ENCODE measurements around the gene PRDM11. TPM values are rescaled to one million over a fixed set of nuclear protein-coding genes. Genes with fewer than 3 reads are reported as not detected.

Gene PRDM11
- total and polyA plus RNA-seq, 2 of the 4 experiments (the other 2 are of a cell fraction), result 2.2 to 2.7 TPM

DNA sequence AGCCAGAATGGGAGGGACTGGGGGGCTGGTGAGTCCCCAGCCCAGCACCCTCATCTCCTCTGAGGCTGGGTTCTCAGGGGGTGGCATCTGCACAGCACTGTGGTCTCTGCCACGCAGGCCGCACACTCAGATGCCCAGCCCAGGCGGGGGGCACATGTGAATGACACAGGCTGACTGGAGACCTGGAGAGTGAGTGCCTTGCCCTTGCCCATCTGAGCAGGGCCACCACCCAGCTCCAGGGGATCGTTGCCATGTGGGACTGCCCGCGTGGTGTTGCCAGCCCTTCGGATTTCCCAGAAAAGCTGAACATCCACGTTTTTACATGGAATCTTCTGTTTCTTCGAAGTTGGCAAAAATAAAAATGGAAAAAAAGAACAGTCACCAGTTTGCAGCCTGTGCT, 18.9 kb downstream of the PRDM11 start:
- Histone ChIP-seq H2AK9ac (replicated peaks; ENCODE audit: low read depth, low read length, poor library complexity) (no peak overlapping the region), H3K14ac (replicated peaks; ENCODE audit: low read depth, low read length) (no peak overlapping the region), H3K18ac (ENCODE audit: low read depth, low read length) (no peak overlapping the region), H3K4me2 (ENCODE audit: low read depth, low read length) (no peak overlapping the region), H3K9me1 (ENCODE audit: insufficient read depth, low read length) (no peaks in the 10 kb centered on the region; the same call in 1 of the 2 replicates), H3K27ac (ENCODE audit: insufficient read depth, low read length) (no peak overlapping the region), H3K27me3 (ENCODE audit: control insufficient read depth, insufficient read depth, low read length) (no peaks in the 10 kb centered on the region), H3K4me3 (ENCODE audit: insufficient read depth, low read depth, low read length) (no peak overlapping the region), H3K9me3 (ENCODE audit: control insufficient read depth, insufficient read depth, low read length) (no peaks in the 10 kb centered on the region), H2BK20ac (ENCODE audit: low read depth, low read length) (no peak overlapping the region), H3K4me1 (ENCODE audit: control insufficient read depth, insufficient read depth, low read length) (no peaks in the 10 kb centered on the region), H3K9ac (ENCODE audit: low read depth, low read length) (no peak overlapping the region), H2BK15ac (ENCODE audit: low read depth, low read length) (no peak overlapping the region), H3K36me3 (ENCODE audit: control insufficient read depth, insufficient read depth, low read length) (no peaks in the 10 kb centered on the region), H4K20me1 (ENCODE audit: insufficient read depth, low read length) (peaks cover 14% of the 10 kb centered on the region; the same call in 1 of the 2 replicates), H2AFZ (replicated peaks; ENCODE audit: low read length, poor library complexity) (no peak overlapping the region), H3K79me1 (ENCODE audit: low read depth in 1 of 2, low read length in 2 of 2) (no peaks in the 10 kb centered on the region; a peak in 1 of 4 replicates), H2AK5ac (ENCODE audit: low read depth, low read length) (no peak overlapping the region), H4K91ac (ENCODE audit: insufficient read depth, low read depth, low read length) (no peak overlapping the region), H2BK120ac (ENCODE audit: low read depth, low read length) (no peak overlapping the region), H4K5ac (ENCODE audit: low read depth, low read length) (no peak overlapping the region), H4K8ac (ENCODE audit: low read depth in 2 of 2, low read length in 2 of 2) (no peak overlapping the region), H3K23ac (ENCODE audit: low read depth, low read length) (no peak overlapping the region), H3K56ac (ENCODE audit: extremely low read depth, insufficient read depth, low read length) (no peak overlapping the region), H2BK5ac (ENCODE audit: low read depth, low read length, poor library complexity, severe bottlenecking) (no peak overlapping the region), H3K4ac (ENCODE audit: low read depth, low read length) (no peak overlapping the region)
- 100% methylated on average over 3 of the region's 9 CpGs; no CpG with 5 or more reads in 1 of the 2 experiments for WGBS, 2 experiments (ENCODE audit: extremely low coverage in 2 of 2, insufficient read length in 1 of 2)
- no peak for DNase-seq
- intact Hi-C loops (cut with micrococcal nuclease) (no loop called here), dilution Hi-C loops (cut with HindIII; ENCODE audit: low sequenced_read_pairs, unreplicated experiment) (no loop called here), in situ Hi-C loops (cut with MboI; ENCODE audit: low sequenced_read_pairs) (no loop called here)
- BruUV-seq (replicated peaks), result no TSS peak
- ChIA-PET CTCF (interaction anchor here (0.6 kb wide), 1 partner anchor 73 kb away, joined by 3 read pairs; no protein-coding TSS in a partner anchor), POLR2A (ENCODE audit: unreplicated experiment) (no interaction called here)
- ATAC-seq (ENCODE audit: low read depth), result no peak
- TF ChIP-seq FOS (IDR thresholded peaks at IDR 0.05; ENCODE audit: low read depth, low read length), result no peak
- TF ChIP-seq, protein P1, sequence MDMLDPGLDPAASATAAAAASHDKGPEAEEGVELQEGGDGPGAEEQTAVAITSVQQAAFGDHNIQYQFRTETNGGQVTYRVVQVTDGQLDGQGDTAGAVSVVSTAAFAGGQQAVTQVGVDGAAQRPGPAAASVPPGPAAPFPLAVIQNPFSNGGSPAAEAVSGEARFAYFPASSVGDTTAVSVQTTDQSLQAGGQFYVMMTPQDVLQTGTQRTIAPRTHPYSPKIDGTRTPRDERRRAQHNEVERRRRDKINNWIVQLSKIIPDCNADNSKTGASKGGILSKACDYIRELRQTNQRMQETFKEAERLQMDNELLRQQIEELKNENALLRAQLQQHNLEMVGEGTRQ (IDR thresholded peaks at IDR 0.05; ENCODE audit: low read depth, low read length), result no peak
- TF ChIP-seq, protein P2, sequence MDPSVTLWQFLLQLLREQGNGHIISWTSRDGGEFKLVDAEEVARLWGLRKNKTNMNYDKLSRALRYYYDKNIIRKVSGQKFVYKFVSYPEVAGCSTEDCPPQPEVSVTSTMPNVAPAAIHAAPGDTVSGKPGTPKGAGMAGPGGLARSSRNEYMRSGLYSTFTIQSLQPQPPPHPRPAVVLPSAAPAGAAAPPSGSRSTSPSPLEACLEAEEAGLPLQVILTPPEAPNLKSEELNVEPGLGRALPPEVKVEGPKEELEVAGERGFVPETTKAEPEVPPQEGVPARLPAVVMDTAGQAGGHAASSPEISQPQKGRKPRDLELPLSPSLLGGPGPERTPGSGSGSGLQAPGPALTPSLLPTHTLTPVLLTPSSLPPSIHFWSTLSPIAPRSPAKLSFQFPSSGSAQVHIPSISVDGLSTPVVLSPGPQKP (IDR thresholded peaks at IDR 0.05; ENCODE audit: borderline replicate concordance, low read depth, low read length), result no peak
- no peak for TF ChIP-seq MAFK (IDR thresholded peaks at IDR 0.05; ENCODE audit: low read depth, low read length)
- TF ChIP-seq RFX5 (IDR thresholded peaks at IDR 0.05; ENCODE audit: low read depth, low read length), result no peak
- no peak for TF ChIP-seq NFE2L2 (IDR thresholded peaks at IDR 0.05; ENCODE audit: low read depth, low read length)
- no peak for TF ChIP-seq CEBPB (IDR thresholded peaks at IDR 0.05; ENCODE audit: low read depth, low read length)
- no peak for TF ChIP-seq POLR2A (IDR thresholded peaks at IDR 0.05; ENCODE audit: low read depth, low read length)
- TF ChIP-seq MXI1 (IDR thresholded peaks at IDR 0.05; ENCODE audit: borderline replicate concordance, low read depth, low read length), result no peak
- no peak for TF ChIP-seq RCOR1 (IDR thresholded peaks at IDR 0.05; ENCODE audit: insufficient replicate concordance, low read length)
- TF ChIP-seq MAZ (IDR thresholded peaks at IDR 0.05; ENCODE audit: borderline replicate concordance, low read depth, low read length), result no peak
- no peak for TF ChIP-seq RAD21 (IDR thresholded peaks at IDR 0.05; ENCODE audit: low read length)
- no peak for TF ChIP-seq CHD1 (IDR thresholded peaks at IDR 0.05; ENCODE audit: low read depth, low read length)
